Stimulated activated CD8-positive, alpha-beta memory T cell treated with anti-CD3 and anti-CD28 coated beads, Interleukin-15, amount 100 ng/mL, for 4 hours (primary cell): Measurements from ENCODE around the gene TAF11L4.
"Not testable (repeated sequence)": the region's sequence is repeated elsewhere in the genome, so short reads cannot be mapped to it uniquely, and the experiment has no call there.

ENCODE experiments used
- DNase-seq, 2 donors: peaks; one replicate each; pipeline ENCODE4 v3.0.0-alpha.2; 2020; ENCODE audit warnings: low read depth in 2 of 2

The TAF11L4 gene

DNA sequence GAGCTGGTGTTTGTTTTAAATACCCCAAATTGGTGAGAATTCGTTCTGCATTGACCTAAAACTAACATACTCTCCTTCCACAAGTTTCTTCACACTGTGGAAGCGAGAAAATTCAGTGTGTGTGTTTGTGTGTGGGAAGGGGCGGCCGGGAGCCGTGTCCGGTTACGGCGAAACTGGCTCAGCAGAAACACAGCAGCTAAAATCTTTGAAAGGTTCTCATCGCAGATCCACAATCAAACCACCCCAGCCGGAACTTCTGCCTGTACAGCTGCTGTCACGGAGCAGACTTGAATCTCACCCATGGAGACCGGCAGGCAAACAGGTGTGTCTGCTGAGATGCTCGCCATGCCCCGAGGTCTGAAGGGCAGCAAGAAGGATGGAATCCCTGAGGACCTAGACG lies at the start of gene TAF11L4:
TSS of gene TAF11L4 (plus strand) at position 301 of the 400 bp plus-strand sequence.
- DNase-seq, result not testable (repeated sequence)

- not testable (repeated sequence) for DNase-seq
Observed at GRCh38 chr5:17475064-17475463, 46.5 kb upstream of the TAF11L4 start.

DNA sequence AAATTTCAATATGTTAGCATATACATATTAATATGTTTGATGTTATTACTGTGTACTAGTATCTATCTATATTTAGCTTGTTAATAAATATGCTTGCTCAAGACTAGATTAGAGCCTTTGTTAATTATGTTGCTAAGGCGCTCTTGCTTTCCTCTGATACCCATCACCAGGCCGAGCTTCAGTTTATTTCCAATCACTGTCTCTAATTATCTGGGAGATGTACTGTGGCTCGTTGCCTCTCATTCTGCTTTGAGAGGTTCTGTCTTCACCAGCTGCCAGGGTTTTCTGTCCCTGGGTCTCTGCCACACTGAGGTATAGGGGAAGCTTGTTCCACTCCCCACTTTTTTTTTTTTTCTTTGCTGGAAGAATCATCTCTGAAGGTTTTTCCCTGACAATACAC lies 44.6 kb upstream of the TAF11L4 start:
- DNase-seq, result no peak

DNA sequence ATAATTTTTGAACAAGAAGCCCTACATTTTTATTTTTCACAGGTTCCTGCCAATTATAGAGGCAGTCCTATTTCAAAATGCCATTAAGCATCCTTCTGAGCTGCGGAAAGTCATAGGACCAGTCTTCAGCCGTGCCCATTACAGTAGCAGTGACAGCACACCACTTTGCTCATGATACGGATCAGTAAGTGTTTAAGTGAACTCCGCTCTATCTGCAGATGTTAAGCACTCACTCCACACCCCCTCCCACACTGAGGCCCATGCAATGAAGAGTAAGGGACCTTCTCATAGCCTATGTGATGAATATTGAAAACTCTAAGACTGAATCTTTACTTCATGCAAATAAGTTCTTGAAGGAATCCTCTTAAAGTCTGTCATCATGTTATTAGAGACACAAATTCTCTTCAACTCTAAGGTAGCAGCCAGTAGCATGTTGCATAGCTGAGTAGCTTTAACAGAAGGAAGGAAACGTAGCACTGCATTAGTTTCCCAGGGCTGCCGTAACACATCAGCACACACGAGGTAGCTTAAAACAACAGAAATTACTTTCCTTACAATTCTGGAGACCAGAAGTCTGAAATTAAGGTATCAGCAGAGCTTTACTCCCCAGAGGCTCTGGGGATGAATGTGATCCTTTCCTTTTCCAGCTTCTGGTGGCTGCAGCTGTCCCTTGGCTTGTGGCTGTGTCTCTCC lies 43.9 kb upstream of the TAF11L4 start:
- DNase-seq, result no peak

DNA sequence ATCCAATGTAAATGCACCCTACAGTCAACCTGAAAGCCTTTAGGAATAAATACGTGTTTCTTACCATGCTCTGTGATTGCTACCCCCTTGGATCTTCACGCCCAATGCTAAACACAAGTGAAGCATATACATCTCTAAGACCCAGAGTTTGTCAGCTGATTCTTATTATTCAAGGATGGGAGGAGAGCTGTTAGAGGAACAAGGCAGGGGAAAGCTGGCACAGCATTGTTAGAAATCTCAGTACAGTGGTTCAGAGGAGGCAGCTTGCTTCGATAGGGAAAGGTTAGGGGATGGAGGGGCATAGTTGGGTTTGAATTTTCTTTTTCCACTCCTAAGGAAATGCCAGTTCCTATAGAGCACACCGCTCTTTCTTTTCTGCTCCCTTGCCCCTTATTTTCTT lies 40.2 kb upstream of the TAF11L4 start:
- DNase-seq, result no peak

GRCh38 chr5:17482790-17483189 lies 38.8 kb upstream of the TAF11L4 start:
- no peak for DNase-seq

- not testable (repeated sequence) for DNase-seq
Observed at GRCh38 chr5:17486464-17487173, 35.0 kb upstream of the TAF11L4 start.

DNA sequence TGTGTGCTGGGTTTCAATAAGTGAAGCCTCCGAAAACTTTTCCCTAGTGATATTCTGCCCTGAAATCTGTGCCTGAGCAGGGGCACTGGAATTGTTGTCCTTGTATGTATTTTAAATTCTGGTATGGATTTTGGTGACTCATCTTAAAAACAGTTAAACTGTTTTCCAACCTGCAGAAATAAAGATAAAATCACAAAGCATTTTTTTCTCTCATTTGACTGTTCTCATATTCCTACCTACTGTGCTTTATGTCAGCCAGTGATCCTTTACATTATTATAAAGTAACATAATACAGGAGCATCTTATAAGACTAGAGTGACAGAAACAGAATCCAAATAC lies 34.5 kb upstream of the TAF11L4 start:
- DNase-seq, result no peak

DNA sequence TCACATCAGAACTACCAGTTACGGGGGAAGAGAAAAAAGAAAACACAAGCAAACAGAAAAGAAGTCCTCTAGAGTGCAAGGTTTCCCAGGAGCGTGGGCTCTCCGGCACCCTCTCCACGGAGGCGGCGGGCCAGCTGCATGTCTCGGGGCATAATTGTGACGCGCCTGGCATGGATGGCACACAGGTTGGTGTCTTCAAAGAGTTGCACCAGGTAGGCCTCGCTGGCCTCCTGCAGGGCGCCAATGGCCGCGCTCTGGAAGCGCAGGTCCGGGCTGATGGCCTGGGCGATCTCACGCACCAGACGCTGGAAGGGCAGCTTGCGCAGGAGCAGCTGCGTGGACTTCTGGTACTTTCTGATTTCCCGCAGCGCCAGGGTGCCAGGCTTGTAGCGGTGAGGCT lies 30.3 kb upstream of the TAF11L4 start:
- not testable (repeated sequence) for DNase-seq

DNA sequence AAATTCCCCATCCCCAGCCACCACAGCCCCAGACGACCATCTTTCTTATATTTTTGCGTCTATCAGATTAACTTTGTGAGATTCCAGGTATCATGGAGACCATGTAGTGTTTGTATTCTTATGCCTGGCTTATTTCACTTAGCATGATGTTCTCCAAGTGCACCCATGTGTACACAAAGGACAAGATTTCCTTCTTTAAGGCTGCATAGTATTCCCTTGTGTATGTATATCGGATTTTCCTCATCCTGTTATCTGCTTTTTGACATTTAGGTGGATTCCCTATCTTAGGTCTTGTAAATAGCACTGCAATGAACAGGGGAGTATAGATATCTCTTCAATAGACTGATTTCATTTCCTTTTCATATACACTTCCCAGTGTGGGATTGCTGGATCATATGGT lies 28.8 kb upstream of the TAF11L4 start:
- no peak for DNase-seq

DNA sequence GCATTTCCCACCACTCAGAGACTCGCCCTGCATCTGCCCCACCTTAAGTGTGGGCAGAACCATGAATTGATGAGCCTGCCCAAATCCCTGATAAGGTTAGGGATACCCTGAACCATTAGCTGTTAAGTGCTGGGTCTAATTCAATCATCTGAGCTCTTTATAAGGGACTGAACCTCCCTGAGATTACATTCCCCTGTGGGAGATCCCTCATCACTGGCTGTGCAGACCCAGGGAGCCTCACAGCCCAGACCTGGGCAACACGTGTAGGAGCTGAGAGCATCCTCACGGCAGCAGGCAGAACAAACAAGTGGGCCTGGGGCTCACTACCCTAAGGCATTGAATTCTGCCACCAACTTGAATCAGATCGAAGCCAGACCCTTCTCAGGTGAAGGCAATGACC lies 24.2 kb upstream of the TAF11L4 start:
- DNase-seq, result no peak

GRCh38 chr5:17497931-17498330 lies 23.7 kb upstream of the TAF11L4 start, which contains the start of gene TAF11L2:
Gene TAF11L2 (plus strand): TSS chr5:17498231.
- DNase-seq, result not testable (repeated sequence)

DNA sequence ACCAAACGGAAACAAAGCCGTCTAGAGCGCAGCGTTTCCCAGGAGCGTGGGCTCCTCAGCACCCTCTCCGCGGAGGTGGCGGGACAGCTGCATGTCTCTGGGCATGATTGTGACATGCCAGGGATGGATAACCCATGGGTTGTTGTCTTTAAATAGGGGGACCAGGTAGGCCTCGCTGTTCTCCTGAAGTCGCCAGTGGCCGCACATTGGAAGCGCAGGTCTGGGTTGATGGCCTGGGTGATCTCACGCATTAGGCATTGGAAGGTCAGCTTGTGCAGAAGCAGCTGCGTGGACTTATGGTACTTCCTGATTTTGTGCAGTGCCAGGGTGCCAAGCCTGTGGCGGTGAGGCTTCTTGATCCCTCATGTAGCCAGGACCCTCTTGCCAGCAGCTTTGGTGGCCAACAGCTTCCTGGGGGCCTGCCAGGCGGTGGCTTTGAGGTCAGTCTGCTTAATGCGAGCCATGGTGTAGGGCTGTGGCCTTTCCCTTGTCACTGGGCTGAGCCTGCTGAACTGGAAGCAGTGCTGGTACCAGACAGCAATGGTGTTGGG lies 9.8 kb upstream of the TAF11L4 start:
- DNase-seq, result no peak

- not testable (repeated sequence) for DNase-seq
Observed at GRCh38 chr5:17517526-17517925, 4.1 kb upstream of the TAF11L4 start.

DNA sequence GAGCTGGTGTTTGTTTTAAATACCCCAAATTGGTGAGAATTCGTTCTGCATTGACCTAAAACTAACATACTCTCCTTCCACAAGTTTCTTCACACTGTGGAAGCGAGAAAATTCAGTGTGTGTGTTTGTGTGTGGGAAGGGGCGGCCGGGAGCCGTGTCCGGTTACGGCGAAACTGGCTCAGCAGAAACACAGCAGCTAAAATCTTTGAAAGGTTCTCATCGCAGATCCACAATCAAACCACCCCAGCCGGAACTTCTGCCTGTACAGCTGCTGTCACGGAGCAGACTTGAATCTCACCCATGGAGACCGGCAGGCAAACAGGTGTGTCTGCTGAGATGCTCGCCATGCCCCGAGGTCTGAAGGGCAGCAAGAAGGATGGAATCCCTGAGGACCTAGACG lies 3.5 kb upstream of the TAF11L4 start, which contains the start of gene TAF11L3:
TSS of gene TAF11L3 (plus strand) at position 301 of the 400 bp plus-strand sequence.
- not testable (repeated sequence) for DNase-seq

DNA sequence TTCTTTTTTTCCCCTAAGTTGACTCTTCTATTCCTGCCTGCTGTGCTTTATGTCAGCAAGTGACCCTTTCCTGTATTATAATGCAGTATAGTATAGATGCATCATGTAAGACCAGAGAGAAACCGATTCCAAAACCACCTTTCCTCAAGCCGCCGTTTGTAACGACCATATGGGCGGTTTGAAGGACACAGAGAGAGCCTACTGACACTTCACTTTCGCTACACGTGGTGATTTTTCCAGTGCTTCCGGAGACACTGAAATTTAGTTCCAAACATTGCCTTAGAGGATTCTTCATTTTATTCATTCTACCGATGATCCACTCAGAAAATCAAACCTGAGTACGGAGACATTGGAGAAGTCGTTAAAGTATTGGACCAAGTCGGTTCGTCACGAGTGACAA lies 2.1 kb upstream of the TAF11L4 start:
- DNase-seq, result not testable (repeated sequence)

DNA sequence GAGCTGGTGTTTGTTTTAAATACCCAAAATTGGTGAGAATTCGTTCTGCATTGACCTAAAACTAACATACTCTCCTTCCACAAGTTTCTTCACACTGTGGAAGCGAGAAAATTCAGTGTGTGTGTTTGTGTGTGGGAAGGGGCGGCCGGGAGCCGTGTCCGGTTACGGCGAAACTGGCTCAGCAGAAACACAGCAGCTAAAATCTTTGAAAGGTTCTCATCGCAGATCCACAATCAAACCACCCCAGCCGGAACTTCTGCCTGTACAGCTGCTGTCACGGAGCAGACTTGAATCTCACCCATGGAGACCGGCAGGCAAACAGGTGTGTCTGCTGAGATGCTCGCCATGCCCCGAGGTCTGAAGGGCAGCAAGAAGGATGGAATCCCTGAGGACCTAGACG lies 3.3 kb downstream of the TAF11L4 start, which contains the start of gene TAF11L5:
TSS of gene TAF11L5 (plus strand) at position 301 of the 400 bp plus-strand sequence.
- not testable (repeated sequence) for DNase-seq

DNA sequence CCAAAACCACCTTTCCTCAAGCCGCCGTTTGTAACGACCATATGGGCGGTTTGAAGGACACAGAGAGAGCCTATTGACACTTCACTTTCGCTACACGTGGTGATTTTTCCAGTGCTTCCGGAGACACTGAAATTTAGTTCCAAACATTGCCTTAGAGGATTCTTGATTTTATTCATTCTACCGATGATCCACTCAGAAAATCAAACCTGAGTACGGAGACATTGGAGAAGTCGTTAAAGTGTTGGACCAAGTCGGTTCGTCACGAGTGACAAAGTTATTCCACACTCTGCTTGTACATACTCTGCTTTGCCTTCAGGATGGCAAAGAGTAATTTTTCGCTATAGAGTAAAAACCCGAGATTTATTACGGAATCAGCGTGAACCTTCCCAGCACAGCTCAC lies 4.9 kb downstream of the TAF11L4 start:
- DNase-seq, result not testable (repeated sequence)

DNA sequence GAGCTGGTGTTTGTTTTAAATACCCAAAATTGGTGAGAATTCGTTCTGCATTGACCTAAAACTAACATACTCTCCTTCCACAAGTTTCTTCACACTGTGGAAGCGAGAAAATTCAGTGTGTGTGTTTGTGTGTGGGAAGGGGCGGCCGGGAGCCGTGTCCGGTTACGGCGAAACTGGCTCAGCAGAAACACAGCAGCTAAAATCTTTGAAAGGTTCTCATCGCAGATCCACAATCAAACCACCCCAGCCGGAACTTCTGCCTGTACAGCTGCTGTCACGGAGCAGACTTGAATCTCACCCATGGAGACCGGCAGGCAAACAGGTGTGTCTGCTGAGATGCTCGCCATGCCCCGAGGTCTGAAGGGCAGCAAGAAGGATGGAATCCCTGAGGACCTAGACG lies 6.8 kb downstream of the TAF11L4 start, which contains the start of gene TAF11L6:
TSS of gene TAF11L6 (plus strand) at position 301 of the 400 bp plus-strand sequence.
- DNase-seq, result not testable (repeated sequence)
